K562 (cell line): ENCODE data around the gene CRHR2. TPM values are rescaled to one million over a fixed set of nuclear protein-coding genes. Genes with fewer than 3 reads are reported as not detected.

Experiments
- ATAC-seq: fragments of 200-7000 bp; cut with Tn5 transposase; 3 replicates; pipeline ENCODE4 v1.9.1; 2020; ENCODE audit warnings: moderate library complexity
- BruUV-seq: library from RNA; stranded (reverse); fragments of 400-500 nt; replicated peaks from 2 replicates; lab custom pipeline; 2021; lab: Mats Ljungman, UMichigan
- CTCF ChIA-PET: fragments of 300-600 bp; formaldehyde crosslinking; extraction: SDS; loops from one replicate; lab custom pipeline; 2021; ENCODE audit warnings: low intra/inter-chr PET ratio; lab: Yijun Ruan, JAX
- POLR2A ChIA-PET: fragments of 300-600, 350-650 bp; sonication (Branson Sonifier 250); formaldehyde crosslinking; extraction: SDS; loops from one replicate; lab custom pipeline; 2021; ENCODE audit warnings: antibody characterized with exemption, inconsistent platforms; lab: Yijun Ruan, JAX
- DNase-seq, 4 experiments: peaks; one replicate each; pipeline versions ENCODE4 v3.0.0 to v3.0.0-alpha.2; 2011 to 2018; ENCODE audit warnings: low spot score in 3 of 4, mixed read lengths in 3 of 4; ENCODE audit errors: extremely low read depth in 1 of 4
- FAIRE-seq: peaks from 2 replicates; lab custom pipeline; 2011; peaks lifted over from hg19 to GRCh38; lab: Jason Lieb, UNC
- H2AFZ ChIP-seq: 2 replicates; pipeline ENCODE4 v1.6.0; 2011; ENCODE audit warnings: low read depth, low read length, control low read depth, inconsistent platforms
- H3K27ac ChIP-seq: fragments of 200-600 bp; 3 replicates; pipeline ENCODE4 v1.8.0; 2011; ENCODE audit warnings: low read depth, mild to moderate bottlenecking, control low read depth, inconsistent platforms, low read length, moderate library complexity, mixed read lengths; ENCODE audit errors: extremely low read depth
- H3K27me3 ChIP-seq, 2 experiments: fragments of 300-600 bp in 1 of 2; 2 replicates in 1 of 2; 3 replicates in 1 of 2; pipeline versions ENCODE4 v1.6.0 to v1.8.0; 2011; ENCODE audit warnings: inconsistent platforms in 2 of 2, low read length in 2 of 2, mild to moderate bottlenecking in 1 of 2, mixed read lengths in 1 of 2, moderate library complexity in 1 of 2; ENCODE audit not compliant: control insufficient read depth in 2 of 2, insufficient read depth in 2 of 2
- H3K36me3 ChIP-seq: fragments of 300-600 bp; 3 replicates; pipeline ENCODE4 v1.8.0; 2011; ENCODE audit warnings: mild to moderate bottlenecking, low read length, inconsistent platforms; ENCODE audit not compliant: control insufficient read depth, insufficient read depth
- H3K4me1 ChIP-seq, 2 experiments: fragments of 200-600 bp in 1 of 2; replicated peaks in 1 of 2; 2 replicates in 1 of 2; 3 replicates in 1 of 2; pipeline versions ENCODE4 v1.5.1 to v1.8.0; 2011; ENCODE audit warnings: inconsistent platforms in 2 of 2, low read length in 2 of 2, mild to moderate bottlenecking in 1 of 2, mixed read lengths in 1 of 2, moderate library complexity in 1 of 2; ENCODE audit not compliant: control insufficient read depth in 2 of 2, insufficient read depth in 2 of 2
- H3K4me2 ChIP-seq: 2 replicates; pipeline ENCODE4 v1.6.1; 2011; ENCODE audit warnings: low read length, control low read depth, inconsistent platforms, mixed read lengths; ENCODE audit not compliant: insufficient read depth
- H3K4me3 ChIP-seq: fragments of 200-600 bp; sonication (generic), shearing (Covaris generic); 2 replicates; pipeline ENCODE4 v1.5.1; 2016; ENCODE audit warnings: control low read depth, inconsistent platforms
- H3K79me2 ChIP-seq: fragments of 200-600 bp; 3 replicates; pipeline ENCODE4 v1.8.0; 2011; ENCODE audit warnings: low read length, inconsistent platforms; ENCODE audit not compliant: control insufficient read depth, insufficient read depth
- H3K9ac ChIP-seq, 2 experiments: 2 replicates each; pipeline versions ENCODE4 v1.6.0 to v1.6.1; 2011; ENCODE audit warnings: low read depth in 2 of 2, low read length in 2 of 2, control low read depth in 1 of 2, inconsistent platforms in 1 of 2, mild to moderate bottlenecking in 1 of 2, mixed read lengths in 1 of 2; ENCODE audit not compliant: insufficient read depth in 1 of 2
- H3K9me1 ChIP-seq: one replicate; pipeline ENCODE4 v1.6.0; 2011; ENCODE audit warnings: inconsistent platforms, mild to moderate bottlenecking, low read length, moderate library complexity; ENCODE audit not compliant: control insufficient read depth, insufficient read depth
- H3K9me3 ChIP-seq: replicated peaks from 2 replicates; pipeline ENCODE4 v1.5.1; 2011; ENCODE audit warnings: low read depth, low read length, inconsistent platforms; ENCODE audit not compliant: control insufficient read depth, insufficient read depth
- H4K20me1 ChIP-seq: replicated peaks from 2 replicates; pipeline ENCODE4 v1.6.1; 2011; ENCODE audit warnings: low read length, inconsistent platforms, mixed read lengths; ENCODE audit not compliant: control insufficient read depth, insufficient read depth
- EGR1 ChIP-seq: fragments of 450-650 bp; conservative IDR thresholded peaks from 2 replicates; pipeline ENCODE4 v1.6.1; 2017; ENCODE audit warnings: mild to moderate bottlenecking
- GATAD2A ChIP-seq: fragments of 450-650 bp; IDR thresholded peaks from 2 replicates; pipeline ENCODE4 v1.6.1; 2017
- SPI1 ChIP-seq: IDR thresholded peaks from 2 replicates; pipeline ENCODE4 v1.6.1; 2011; ENCODE audit warnings: low read depth, low read length, control low read depth, borderline replicate concordance
- TRIM24 ChIP-seq, 2 experiments: fragments of 450-650 bp; IDR thresholded peaks; 2 replicates each; pipeline ENCODE4 v1.6.1; 2016
- ZBTB7A ChIP-seq: IDR thresholded peaks from 2 replicates; pipeline ENCODE4 v1.6.1; 2011; ENCODE audit warnings: low read depth, mild to moderate bottlenecking, low read length, moderate library complexity, borderline replicate concordance; ENCODE audit not compliant: control insufficient read depth
- ZNF143 ChIP-seq: sonication (generic); formaldehyde crosslinking; IDR thresholded peaks from 2 replicates; pipeline ENCODE4 v1.9.0; 2022; ENCODE audit warnings: mild to moderate bottlenecking, missing genetic modification reagents
- WGBS: fragments of 100-300 bp; shearing (Covaris generic); methylation state at CpG from one replicate; pipeline ENCODE4 v1.1.6; 2016; ENCODE audit warnings: low coverage, mixed read lengths; ENCODE audit not compliant: insufficient coverage; ENCODE audit errors: missing lambda C conversion rate; 5-methylcytosine and 5-hydroxymethylcytosine counted together
- in situ Hi-C: fragments of 300-500 bp; cut with MboI; formaldehyde crosslinking; loops from 4 replicates; pipeline ENCODE4 v1.15.0; 2018; ENCODE audit warnings: inconsistent platforms, mixed read lengths
- intact Hi-C: fragments of 100-400 bp; cut with micrococcal nuclease; formaldehyde crosslinking; loops from 2 replicates; pipeline ENCODE4 v1.14.2; 2022
- polyA plus RNA-seq, 8 experiments: library from polyadenylated mRNA; depleted of rRNA in 4 of 8; stranded (reverse) in 5 of 8; unstranded in 3 of 8; fragments of >200 nt; fragmentation: Nextera tagmentation in 2 of 8; fragmentation: Illumina TruSeq in 1 of 8; extraction: Ambion mirVana in 2 of 8; extraction: Trizol in 1 of 8; gene quantifications; 2 replicates each; pipeline versions ENCODE4 v1.2.1 to v1.2.3, GENCODE V29; 2011 to 2014; ENCODE audit warnings: inconsistent platforms in 1 of 8, missing spikeins in 1 of 8
- total RNA-seq, 7 experiments: library from RNA; depleted of rRNA in 6 of 7; stranded (reverse); fragments of >200 nt in 6 of 7; fragmentation: Illumina TruSeq in 2 of 7; extraction: Trizol in 2 of 7; gene quantifications; 2 replicates each; pipeline versions ENCODE4 v1.2.1 to v1.2.3, GENCODE V29; 2011 to 2021; ENCODE audit warnings: low replicate concordance in 1 of 7
- TF ChIP-seq, protein P1 (sequence below): fragments of 250-450 bp; sonication (Bioruptor Pico); IDR thresholded peaks from 2 replicates; pipeline ENCODE4 v1.8.0; 2022; ENCODE audit warnings: inconsistent platforms, mild to moderate bottlenecking, moderate library complexity, borderline replicate concordance
- TF ChIP-seq, protein P2 (sequence below): fragments of 450-650 bp; IDR thresholded peaks from 2 replicates; pipeline ENCODE4 v1.6.1; 2016; ENCODE audit warnings: missing biosample characterization, missing genetic modification characterization

CRHR2 gene
- total and polyA plus RNA-seq, 9 of the 15 experiments (the other 6 are each of a cell fraction or from before 2014, with no cell fraction given): not detected

DNA sequence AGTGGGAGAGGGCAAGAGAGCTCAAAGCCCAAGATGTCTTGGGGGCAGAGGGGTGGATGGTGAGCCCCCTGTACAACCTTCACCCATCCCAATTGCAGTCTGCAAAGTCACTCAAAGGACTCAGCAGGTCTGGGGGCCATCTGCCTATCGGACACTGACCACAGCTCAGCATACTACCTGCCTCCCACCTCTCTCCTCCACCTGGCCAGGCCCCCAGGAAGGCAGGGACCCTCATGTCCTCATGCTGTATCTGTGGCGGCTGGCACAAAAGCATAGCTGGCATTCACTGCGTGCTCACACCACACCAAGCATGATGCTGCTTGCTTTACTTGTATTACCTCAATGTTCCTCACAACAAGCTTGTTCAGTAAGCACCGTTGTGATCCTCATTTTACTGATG, 16.2 kb upstream of the CRHR2 start:
- H3K27me3 ChIP-seq: peaks cover 14 to 63% of the 10 kb centered on the region in 2 experiments
- H3K4me1 ChIP-seq: peaks cover 0 to 5% of the 10 kb centered on the region in 2 experiments; a peak in 2 of 5 replicates
- no peak overlapping the region for H3K27ac ChIP-seq
- no peaks in the 10 kb centered on the region for H3K79me2 ChIP-seq
- no TSS peak for BruUV-seq
- no peak overlapping the region for H3K4me2 ChIP-seq
- ATAC-seq: no peak
- no peaks in the 10 kb centered on the region for H3K9me3 ChIP-seq
- H3K36me3 ChIP-seq: no peaks in the 10 kb centered on the region
- H2AFZ ChIP-seq: no peak overlapping the region
- in situ Hi-C loops: no loop called here
- FAIRE-seq: no peak
- H3K9ac ChIP-seq: no peak overlapping the region
- DNase-seq: no peak
- intact Hi-C loops: no loop called here
- 0 out of 2 replicates have a peak, but pooled peaks cover 3% of the 10 kb centered on the region for H4K20me1 ChIP-seq
- WGBS: 4% methylated on average over 4 of the region's 4 CpGs
- H3K9me1 ChIP-seq: no peaks in the 10 kb centered on the region
- CTCF ChIA-PET: no interaction called here
- TF ChIP-seq EGR1: no peak
- no peak for TF ChIP-seq TRIM24 (IDR thresholded peaks at IDR 0.05)
- no peak for TF ChIP-seq ZBTB7A
- TF ChIP-seq ZNF143 (CRISPR knock-in tag): no peak
- TF ChIP-seq SPI1: no peak
- no peak for TF ChIP-seq GATAD2A
- TF ChIP-seq, protein P1, sequence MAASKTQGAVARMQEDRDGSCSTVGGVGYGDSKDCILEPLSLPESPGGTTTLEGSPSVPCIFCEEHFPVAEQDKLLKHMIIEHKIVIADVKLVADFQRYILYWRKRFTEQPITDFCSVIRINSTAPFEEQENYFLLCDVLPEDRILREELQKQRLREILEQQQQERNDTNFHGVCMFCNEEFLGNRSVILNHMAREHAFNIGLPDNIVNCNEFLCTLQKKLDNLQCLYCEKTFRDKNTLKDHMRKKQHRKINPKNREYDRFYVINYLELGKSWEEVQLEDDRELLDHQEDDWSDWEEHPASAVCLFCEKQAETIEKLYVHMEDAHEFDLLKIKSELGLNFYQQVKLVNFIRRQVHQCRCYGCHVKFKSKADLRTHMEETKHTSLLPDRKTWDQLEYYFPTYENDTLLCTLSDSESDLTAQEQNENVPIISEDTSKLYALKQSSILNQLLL (CRISPR knock-in tag): no peak
- TF ChIP-seq, protein P2, sequence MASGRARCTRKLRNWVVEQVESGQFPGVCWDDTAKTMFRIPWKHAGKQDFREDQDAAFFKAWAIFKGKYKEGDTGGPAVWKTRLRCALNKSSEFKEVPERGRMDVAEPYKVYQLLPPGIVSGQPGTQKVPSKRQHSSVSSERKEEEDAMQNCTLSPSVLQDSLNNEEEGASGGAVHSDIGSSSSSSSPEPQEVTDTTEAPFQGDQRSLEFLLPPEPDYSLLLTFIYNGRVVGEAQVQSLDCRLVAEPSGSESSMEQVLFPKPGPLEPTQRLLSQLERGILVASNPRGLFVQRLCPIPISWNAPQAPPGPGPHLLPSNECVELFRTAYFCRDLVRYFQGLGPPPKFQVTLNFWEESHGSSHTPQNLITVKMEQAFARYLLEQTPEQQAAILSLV (tag): no peak
- no peak overlapping the region for H3K4me3 ChIP-seq
- POLR2A ChIA-PET: interaction anchor here (0.7 to 1.5 kb wide), 2 partner anchors 11 to 12 kb away, joined by 3 to 5 read pairs; no protein-coding TSS in a partner anchor
